HG02852 (cell line): Measurements from ENCODE around the gene ZBTB1.

Experiments
- ATAC-seq: cut with Tn5 transposase; IDR thresholded peaks from one replicate; pipeline ENCODE4 v1.9.1; 2021; ENCODE audit warnings: mild to moderate bottlenecking, moderate library complexity; ENCODE audit not compliant: unreplicated experiment

ZBTB1 gene

GRCh38 chr14:64504310-64504896, at the start of gene ZBTB1:
TSS of gene ZBTB1 (plus strand) at chr14:64504770. CDS start at chr14:64521505, 16,735 bp downstream.
- peak; percentile 22 for ATAC-seq

GRCh38 chr14:64459405-64460136, 45.0 kb upstream of the ZBTB1 start:
- ATAC-seq, result no peak

- no peak for ATAC-seq
Measured at GRCh38 chr14:64461221-64461620, 43.3 kb upstream of the ZBTB1 start.

- no peak for ATAC-seq
Measured at GRCh38 chr14:64463195-64463594, 41.4 kb upstream of the ZBTB1 start.

GRCh38 chr14:64463873-64464272, 40.7 kb upstream of the ZBTB1 start:
- no peak for ATAC-seq

GRCh38 chr14:64464651-64465050, 39.9 kb upstream of the ZBTB1 start:
- no peak for ATAC-seq

- ATAC-seq, result peak; percentile 72
Measured at GRCh38 chr14:64465191-64465822, 39.3 kb upstream of the ZBTB1 start, which contains the start of gene AKAP5. TSS of gene AKAP5 (plus strand) at chr14:64465499. CDS start at chr14:64468395, 2,896 bp downstream.

- no peak for ATAC-seq
Measured at GRCh38 chr14:64465831-64466554, 38.6 kb upstream of the ZBTB1 start.

- no peak for ATAC-seq
Measured at GRCh38 chr14:64467101-64467500, 37.5 kb upstream of the ZBTB1 start.

- no peak for ATAC-seq
Measured at GRCh38 chr14:64467566-64467965, 37.0 kb upstream of the ZBTB1 start.

- no peak for ATAC-seq
Measured at GRCh38 chr14:64468451-64468850, 36.1 kb upstream of the ZBTB1 start.

- ATAC-seq, result no peak
Measured at GRCh38 chr14:64474041-64474440, 30.5 kb upstream of the ZBTB1 start.

- no peak for ATAC-seq
Measured at GRCh38 chr14:64474698-64475097, 29.9 kb upstream of the ZBTB1 start.

GRCh38 chr14:64475585-64476273, 28.8 kb upstream of the ZBTB1 start:
- no peak for ATAC-seq

- ATAC-seq, result no peak
Measured at GRCh38 chr14:64476438-64476837, 28.1 kb upstream of the ZBTB1 start.

- ATAC-seq, result no peak
Measured at GRCh38 chr14:64478634-64479250, 25.8 kb upstream of the ZBTB1 start.

GRCh38 chr14:64488590-64489099, 15.9 kb upstream of the ZBTB1 start:
- no peak for ATAC-seq

GRCh38 chr14:64491637-64492036, 12.9 kb upstream of the ZBTB1 start:
- ATAC-seq, result no peak

GRCh38 chr14:64493455-64493854, 11.1 kb upstream of the ZBTB1 start:
- ATAC-seq, result no peak

- no peak for ATAC-seq
Measured at GRCh38 chr14:64495252-64495651, 9.3 kb upstream of the ZBTB1 start.
